Astrocyte (in vitro differentiated cells and primary cell): ENCODE results near the gene IFI27L1. TPM values are rescaled to one million over a fixed set of nuclear protein-coding genes. Genes with fewer than 3 reads are reported as not detected.

ENCODE experiments used
- DNase-seq: peaks from one replicate; pipeline ENCODE4 v3.0.0-alpha.2; 2010; ENCODE audit warnings: low read depth
- FAIRE-seq: peaks from 2 replicates; lab custom pipeline; 2011; peaks lifted over from hg19 to GRCh38; lab: Jason Lieb, UNC
- H2AFZ ChIP-seq: 2 replicates; pipeline ENCODE4 v1.6.0; 2012; ENCODE audit warnings: low read depth, low read length, inconsistent platforms
- H3K27ac ChIP-seq: 2 replicates; pipeline ENCODE4 v1.5.1; 2011; ENCODE audit warnings: low read depth, low read length, inconsistent platforms
- H3K27me3 ChIP-seq: 2 replicates; pipeline ENCODE4 v1.6.0; 2011; ENCODE audit warnings: low read length, inconsistent platforms; ENCODE audit not compliant: insufficient read depth
- H3K36me3 ChIP-seq: 2 replicates; pipeline ENCODE4 v1.5.1; 2011; ENCODE audit warnings: low read length, inconsistent platforms; ENCODE audit not compliant: insufficient read depth
- H3K4me1 ChIP-seq: 2 replicates; pipeline ENCODE4 v1.5.1; 2011; ENCODE audit warnings: low read length, inconsistent platforms; ENCODE audit not compliant: insufficient read depth
- H3K4me2 ChIP-seq: 2 replicates; pipeline ENCODE4 v1.6.0; 2012; ENCODE audit warnings: low read length, inconsistent platforms
- H3K4me3 ChIP-seq: 2 replicates; pipeline ENCODE4 v1.5.1; 2011; ENCODE audit warnings: low read depth, mild to moderate bottlenecking, low read length, inconsistent platforms; ENCODE audit not compliant: insufficient read depth
- H3K79me2 ChIP-seq: 2 replicates; pipeline ENCODE4 v1.6.0; 2012; ENCODE audit warnings: mild to moderate bottlenecking, low read length, inconsistent platforms; ENCODE audit not compliant: insufficient read depth
- H3K9ac ChIP-seq: 2 replicates; pipeline ENCODE4 v1.6.0; 2012; ENCODE audit warnings: mild to moderate bottlenecking, low read length, inconsistent platforms
- H3K9me3 ChIP-seq: 2 replicates; pipeline ENCODE4 v1.5.1; 2012; ENCODE audit warnings: low read depth, mild to moderate bottlenecking, low read length, inconsistent platforms; ENCODE audit not compliant: insufficient read depth
- H4K20me1 ChIP-seq: 2 replicates; pipeline ENCODE4 v1.6.0; 2012; ENCODE audit warnings: low read length, inconsistent platforms; ENCODE audit not compliant: insufficient read depth
- H3K27ac Mint-ChIP-seq: one replicate; pipeline ENCODE4 v1.8.0; 2021; ENCODE audit warnings: mild to moderate bottlenecking, mixed read lengths; ENCODE audit not compliant: unreplicated experiment
- H3K27me3 Mint-ChIP-seq: one replicate; pipeline ENCODE4 v1.8.0; 2021; ENCODE audit warnings: low read depth, mixed read lengths; ENCODE audit not compliant: unreplicated experiment
- H3K36me3 Mint-ChIP-seq: one replicate; pipeline ENCODE4 v1.8.0; 2021; ENCODE audit warnings: low read depth, mixed read lengths; ENCODE audit not compliant: unreplicated experiment
- H3K4me1 Mint-ChIP-seq: one replicate; pipeline ENCODE4 v1.8.0; 2021; ENCODE audit warnings: low read depth, mixed read lengths; ENCODE audit not compliant: unreplicated experiment
- H3K4me3 Mint-ChIP-seq: one replicate; pipeline ENCODE4 v1.8.0; 2021; ENCODE audit warnings: mild to moderate bottlenecking, moderate library complexity, mixed read lengths; ENCODE audit not compliant: unreplicated experiment
- H3K9me3 Mint-ChIP-seq: one replicate; pipeline ENCODE4 v1.8.0; 2021; ENCODE audit warnings: mild to moderate bottlenecking, mixed read lengths; ENCODE audit not compliant: unreplicated experiment
- EZH2 ChIP-seq: IDR thresholded peaks from 2 replicates; pipeline ENCODE4 v1.6.1; 2012; ENCODE audit warnings: mild to moderate bottlenecking, low read length, inconsistent platforms; ENCODE audit not compliant: insufficient read depth
- total RNA-seq: library from RNA; stranded (reverse); gene quantifications from 2 replicates; pipeline ENCODE4 v1.2.1, GENCODE V29; 2021
- TF ChIP-seq, protein P1 (sequence below): IDR thresholded peaks from 2 replicates; pipeline ENCODE4 v1.5.1; 2011; ENCODE audit warnings: low read depth, mild to moderate bottlenecking, inconsistent platforms, low read length, moderate library complexity; ENCODE audit not compliant: insufficient read depth

Gene IFI27L1
- total RNA-seq, 1 donor from 2014 or later = 28.4 TPM

GRCh38 chr14:94138251-94138650, 57.1 kb downstream of the IFI27L1 start:
- Histone ChIP-seq H3K4me3 (no peak overlapping the region), H2AFZ (no peak overlapping the region), H3K9me3 (peaks cover 2% of the 10 kb centered on the region), H3K27me3 (no peaks in the 10 kb centered on the region), H3K79me2 (no peaks in the 10 kb centered on the region), H4K20me1 (no peaks in the 10 kb centered on the region), H3K27ac (no peak overlapping the region), H3K4me1 (no peaks in the 10 kb centered on the region), H3K4me2 (no peak overlapping the region), H3K36me3 (no peaks in the 10 kb centered on the region), H3K9ac (no peak overlapping the region)
- no peak for DNase-seq
- Mint-ChIP-seq H3K4me1 (peaks cover 6% of the 10 kb centered on the region), H3K27me3 (peaks cover 6% of the 10 kb centered on the region), H3K27ac (no peak overlapping the region), H3K4me3 (no peak overlapping the region), H3K36me3 (no peaks in the 10 kb centered on the region), H3K9me3 (peaks cover 9% of the 10 kb centered on the region)
- TF ChIP-seq EZH2 = no peak
- TF ChIP-seq, protein P1, sequence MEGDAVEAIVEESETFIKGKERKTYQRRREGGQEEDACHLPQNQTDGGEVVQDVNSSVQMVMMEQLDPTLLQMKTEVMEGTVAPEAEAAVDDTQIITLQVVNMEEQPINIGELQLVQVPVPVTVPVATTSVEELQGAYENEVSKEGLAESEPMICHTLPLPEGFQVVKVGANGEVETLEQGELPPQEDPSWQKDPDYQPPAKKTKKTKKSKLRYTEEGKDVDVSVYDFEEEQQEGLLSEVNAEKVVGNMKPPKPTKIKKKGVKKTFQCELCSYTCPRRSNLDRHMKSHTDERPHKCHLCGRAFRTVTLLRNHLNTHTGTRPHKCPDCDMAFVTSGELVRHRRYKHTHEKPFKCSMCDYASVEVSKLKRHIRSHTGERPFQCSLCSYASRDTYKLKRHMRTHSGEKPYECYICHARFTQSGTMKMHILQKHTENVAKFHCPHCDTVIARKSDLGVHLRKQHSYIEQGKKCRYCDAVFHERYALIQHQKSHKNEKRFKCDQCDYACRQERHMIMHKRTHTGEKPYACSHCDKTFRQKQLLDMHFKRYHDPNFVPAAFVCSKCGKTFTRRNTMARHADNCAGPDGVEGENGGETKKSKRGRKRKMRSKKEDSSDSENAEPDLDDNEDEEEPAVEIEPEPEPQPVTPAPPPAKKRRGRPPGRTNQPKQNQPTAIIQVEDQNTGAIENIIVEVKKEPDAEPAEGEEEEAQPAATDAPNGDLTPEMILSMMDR = no peak
- no peak for FAIRE-seq

DNA sequence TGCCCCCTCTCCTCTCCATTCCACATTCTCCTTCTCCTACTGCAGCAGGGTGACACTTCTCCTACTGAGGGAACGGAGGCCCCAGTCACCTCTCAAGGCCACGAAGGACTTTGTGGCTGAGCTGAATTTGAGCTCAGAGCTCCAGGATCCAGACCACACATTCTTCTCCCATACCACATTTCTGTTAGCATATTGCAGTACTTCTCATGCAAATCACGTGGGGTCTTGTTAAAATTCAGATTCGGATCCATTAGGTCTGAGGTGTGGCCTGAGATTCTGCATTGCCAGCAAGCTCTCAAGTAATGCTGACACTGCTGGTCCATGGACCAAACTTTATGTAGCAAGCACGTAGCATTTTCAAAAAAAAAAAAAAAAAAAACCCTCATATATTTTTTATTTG, 57.9 kb downstream of the IFI27L1 start:
- Histone ChIP-seq H4K20me1 (no peaks in the 10 kb centered on the region), H3K4me3 (no peak overlapping the region), H2AFZ (no peak overlapping the region), H3K9me3 (peaks cover 2% of the 10 kb centered on the region), H3K27ac (no peak overlapping the region), H3K9ac (no peak overlapping the region), H3K36me3 (no peaks in the 10 kb centered on the region), H3K79me2 (no peaks in the 10 kb centered on the region), H3K4me2 (no peak overlapping the region), H3K27me3 (no peaks in the 10 kb centered on the region), H3K4me1 (no peaks in the 10 kb centered on the region)
- no peak for TF ChIP-seq EZH2
- TF ChIP-seq, protein P1 = no peak
- DNase-seq (no peak), FAIRE-seq (no peak)
- Mint-ChIP-seq H3K4me3 (no peak overlapping the region), H3K36me3 (no peaks in the 10 kb centered on the region), H3K27ac (no peak overlapping the region), H3K9me3 (peaks cover 9% of the 10 kb centered on the region), H3K27me3 (peaks cover 6% of the 10 kb centered on the region), H3K4me1 (peaks cover 6% of the 10 kb centered on the region)

- Histone ChIP-seq H3K4me2 (no peak overlapping the region), H3K27me3 (no peaks in the 10 kb centered on the region), H3K27ac (no peak overlapping the region), H2AFZ (no peak overlapping the region), H3K9ac (no peak overlapping the region), H4K20me1 (no peaks in the 10 kb centered on the region), H3K4me3 (no peak overlapping the region), H3K4me1 (no peaks in the 10 kb centered on the region), H3K36me3 (no peaks in the 10 kb centered on the region), H3K9me3 (peaks cover 2% of the 10 kb centered on the region), H3K79me2 (no peaks in the 10 kb centered on the region)
- TF ChIP-seq EZH2 = no peak
- TF ChIP-seq, protein P1 = no peak
- FAIRE-seq (no peak), DNase-seq (no peak)
- H3K9me3 Mint-ChIP-seq = peaks cover 9% of the 10 kb centered on the region
- H3K27me3 Mint-ChIP-seq = peaks cover 6% of the 10 kb centered on the region
- H3K4me1 Mint-ChIP-seq = peaks cover 7% of the 10 kb centered on the region
- H3K36me3 Mint-ChIP-seq = no peaks in the 10 kb centered on the region
- H3K27ac Mint-ChIP-seq = no peak overlapping the region
- H3K4me3 Mint-ChIP-seq = no peak overlapping the region
Measured at GRCh38 chr14:94139421-94139820, 58.3 kb downstream of the IFI27L1 start.
